GM23338 (cell line): ENCODE data around the gene LEMD2. TPM values are rescaled to one million over a fixed set of nuclear protein-coding genes. Genes with fewer than 3 reads are reported as not detected.

Experiments used
- ATAC-seq: fragments of 200-7000 bp; cut with Tn5 transposase; 3 replicates; pipeline ENCODE4 v1.9.1; 2020
- DNase-seq: peaks from one replicate; pipeline ENCODE4 v3.0.0-alpha.2; 2015; ENCODE audit warnings: low spot score
- H2AFZ ChIP-seq: fragments of 200-600 bp; sonication (generic); 2 replicates; pipeline ENCODE4 v1.8.0; 2016; ENCODE audit warnings: antibody characterized with exemption, mild to moderate bottlenecking, moderate library complexity
- H3F3A ChIP-seq: fragments of 200-600 bp; sonication (generic); replicated peaks from 2 replicates; pipeline ENCODE4 v1.8.0; 2017; ENCODE audit warnings: antibody characterized with exemption, mixed run types, low read depth
- H3K27ac ChIP-seq: fragments of 200-600 bp; sonication (generic); 2 replicates; pipeline ENCODE4 v1.6.1; 2016; ENCODE audit warnings: low read depth
- H3K27me3 ChIP-seq: fragments of 200-600 bp; sonication (generic); 2 replicates; pipeline ENCODE4 v1.8.0; 2016; ENCODE audit warnings: mild to moderate bottlenecking, mixed run types, moderate library complexity; ENCODE audit not compliant: insufficient read depth
- H3K36me3 ChIP-seq: fragments of 200-600 bp; sonication (generic); 2 replicates; pipeline ENCODE4 v1.8.0; 2016; ENCODE audit warnings: mild to moderate bottlenecking; ENCODE audit not compliant: insufficient read depth
- H3K4me1 ChIP-seq: fragments of 200-600 bp; sonication (generic); 2 replicates; pipeline ENCODE4 v1.8.0; 2016; ENCODE audit warnings: mild to moderate bottlenecking, moderate library complexity; ENCODE audit not compliant: insufficient read depth
- H3K4me2 ChIP-seq: fragments of 200-600 bp; sonication (generic); 2 replicates; pipeline ENCODE4 v1.7.1; 2017; ENCODE audit warnings: mixed run types
- H3K4me3 ChIP-seq: fragments of 200-600 bp; sonication (generic); 2 replicates; pipeline ENCODE4 v1.6.1; 2016; ENCODE audit warnings: mixed run types
- H3K79me2 ChIP-seq: fragments of 200-600 bp; sonication (generic); replicated peaks from 2 replicates; pipeline ENCODE4 v1.8.0; 2017; ENCODE audit warnings: mild to moderate bottlenecking; ENCODE audit not compliant: insufficient read depth
- H3K9me2 ChIP-seq: fragments of 200-600 bp; sonication (generic); 2 replicates; pipeline ENCODE4 v1.8.0; 2017; ENCODE audit not compliant: insufficient read depth
- H4K20me1 ChIP-seq: fragments of 200-600 bp; sonication (generic); replicated peaks from 2 replicates; pipeline ENCODE4 v1.8.0; 2017; ENCODE audit warnings: mild to moderate bottlenecking; ENCODE audit not compliant: insufficient read depth
- H3K27ac Mint-ChIP-seq: 2 replicates; pipeline ENCODE4 v1.8.0; 2020; ENCODE audit warnings: inconsistent platforms, mild to moderate bottlenecking, moderate library complexity, mixed read lengths
- H3K27me3 Mint-ChIP-seq: 3 replicates; pipeline ENCODE4 v1.8.0; 2022; ENCODE audit warnings: low read depth, mild to moderate bottlenecking, moderate library complexity, mixed read lengths, inconsistent platforms; ENCODE audit not compliant: insufficient read depth, poor library complexity
- H3K36me3 Mint-ChIP-seq: 3 replicates; pipeline ENCODE4 v1.8.0; 2021; ENCODE audit warnings: low read depth, mild to moderate bottlenecking, inconsistent platforms, moderate library complexity, mixed read lengths
- H3K4me1 Mint-ChIP-seq: 3 replicates; pipeline ENCODE4 v1.8.0; 2020; ENCODE audit warnings: mild to moderate bottlenecking, inconsistent platforms, mixed read lengths
- H3K4me3 Mint-ChIP-seq: 3 replicates; pipeline ENCODE4 v1.8.0; 2021; ENCODE audit warnings: moderate library complexity, mild to moderate bottlenecking, inconsistent platforms, mixed read lengths
- H3K9me3 Mint-ChIP-seq: 3 replicates; pipeline ENCODE4 v1.8.0; 2020; ENCODE audit warnings: moderate library complexity, mild to moderate bottlenecking, inconsistent platforms, mixed read lengths
- CREB1 ChIP-seq: fragments of 250-450 bp; sonication (Bioruptor Pico); IDR thresholded peaks from 2 replicates; pipeline ENCODE4 v1.5.0; 2020; ENCODE audit warnings: low read depth, mild to moderate bottlenecking, moderate library complexity
- EZH2phosphoT487 ChIP-seq: fragments of 200-600 bp; sonication (generic); IDR thresholded peaks from one replicate; pipeline ENCODE4 v1.8.1; 2018; ENCODE audit warnings: antibody characterized with exemption; ENCODE audit not compliant: unreplicated experiment
- JUNB ChIP-seq: IDR thresholded peaks from one replicate; pipeline ENCODE4 v1.6.1; 2016; ENCODE audit warnings: antibody characterized with exemption; ENCODE audit not compliant: unreplicated experiment
- STAT1 ChIP-seq: IDR thresholded peaks from one replicate; pipeline ENCODE4 v1.6.1; 2016; ENCODE audit warnings: antibody characterized with exemption; ENCODE audit not compliant: unreplicated experiment
- ZNF331 ChIP-seq: fragments of 250-450 bp; sonication (Bioruptor Pico); IDR thresholded peaks from 2 replicates; pipeline ENCODE4 v1.5.0; 2020; ENCODE audit warnings: low read depth, mild to moderate bottlenecking, moderate library complexity
- polyA plus RNA-seq: library from polyadenylated mRNA; unstranded; fragments of >200 nt; fragmentation: Nextera tagmentation; extraction: Ambion mirVana; gene quantifications from 2 replicates; pipeline ENCODE4 v1.2.1, GENCODE V29; 2016
- total RNA-seq: library from RNA; depleted of rRNA; stranded (reverse); fragments of >200 nt; shearing (Covaris generic); gene quantifications from 2 replicates; pipeline ENCODE4 v1.2.3, GENCODE V29; 2014
- TF ChIP-seq, protein P1 (sequence below), 2 experiments: fragments of 200-600 bp in 1 of 2; sonication (generic) in 1 of 2; conservative IDR thresholded peaks; 2 replicates each; pipeline versions ENCODE4 v1.5.1 to v1.6.1; 2016 to 2017; ENCODE audit warnings: antibody characterized with exemption in 2 of 2, low read depth in 2 of 2, mild to moderate bottlenecking in 2 of 2, moderate library complexity in 1 of 2
- TF ChIP-seq, protein P2 (sequence below): IDR thresholded peaks from 2 replicates; pipeline ENCODE4 v1.6.1; 2016; ENCODE audit warnings: antibody characterized with exemption

LEMD2 gene
- total and polyA plus RNA-seq, 2 experiments from 2014 or later: 28.6 to 64.7 TPM

DNA sequence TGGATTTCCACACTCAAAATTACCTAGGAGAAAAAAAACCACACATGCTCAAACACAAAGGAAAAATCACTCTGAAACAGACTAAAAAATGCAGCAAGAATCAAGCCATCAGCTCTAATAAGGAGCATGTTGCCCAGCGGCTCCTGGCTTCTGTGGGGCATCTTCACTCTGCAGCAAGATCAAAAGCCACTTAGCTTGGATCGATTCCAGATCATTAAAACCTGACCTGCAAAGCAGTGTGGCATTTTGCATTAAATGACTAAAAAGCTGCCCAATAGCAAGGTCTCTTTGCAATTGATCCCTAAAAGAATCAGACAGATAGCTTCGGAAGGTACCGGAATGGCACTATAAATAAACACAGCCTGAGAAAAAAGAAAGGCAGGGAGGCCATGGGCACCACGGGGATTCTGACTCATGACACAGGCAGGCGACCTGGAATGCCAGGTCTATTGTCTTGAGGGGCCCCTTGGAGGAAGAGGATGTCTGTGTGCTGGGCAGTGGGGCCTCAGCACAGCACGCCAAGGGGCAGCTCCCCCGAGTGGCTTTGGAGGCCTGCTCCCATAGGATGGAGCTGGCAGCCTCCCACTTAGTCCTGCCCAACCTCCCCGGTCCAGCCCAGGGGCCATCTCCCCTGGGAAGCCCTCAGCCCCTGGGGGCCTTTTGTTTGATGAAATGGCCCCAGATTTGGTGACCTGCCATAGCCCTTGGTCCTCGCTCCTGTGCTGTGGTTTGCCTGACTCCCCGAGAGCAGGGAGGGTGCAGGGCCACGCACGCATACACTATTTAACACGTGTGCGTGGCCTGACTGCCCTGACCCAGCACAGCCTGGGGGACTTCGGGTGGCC lies 7.6 kb downstream of the LEMD2 start (continued):
- TF ChIP-seq CREB1 (CRISPR knock-in tag) (peak; percentile 46; the same call in 1 of the 2 replicates), EZH2phosphoT487 (no peak)
- TF ChIP-seq, protein P1, sequence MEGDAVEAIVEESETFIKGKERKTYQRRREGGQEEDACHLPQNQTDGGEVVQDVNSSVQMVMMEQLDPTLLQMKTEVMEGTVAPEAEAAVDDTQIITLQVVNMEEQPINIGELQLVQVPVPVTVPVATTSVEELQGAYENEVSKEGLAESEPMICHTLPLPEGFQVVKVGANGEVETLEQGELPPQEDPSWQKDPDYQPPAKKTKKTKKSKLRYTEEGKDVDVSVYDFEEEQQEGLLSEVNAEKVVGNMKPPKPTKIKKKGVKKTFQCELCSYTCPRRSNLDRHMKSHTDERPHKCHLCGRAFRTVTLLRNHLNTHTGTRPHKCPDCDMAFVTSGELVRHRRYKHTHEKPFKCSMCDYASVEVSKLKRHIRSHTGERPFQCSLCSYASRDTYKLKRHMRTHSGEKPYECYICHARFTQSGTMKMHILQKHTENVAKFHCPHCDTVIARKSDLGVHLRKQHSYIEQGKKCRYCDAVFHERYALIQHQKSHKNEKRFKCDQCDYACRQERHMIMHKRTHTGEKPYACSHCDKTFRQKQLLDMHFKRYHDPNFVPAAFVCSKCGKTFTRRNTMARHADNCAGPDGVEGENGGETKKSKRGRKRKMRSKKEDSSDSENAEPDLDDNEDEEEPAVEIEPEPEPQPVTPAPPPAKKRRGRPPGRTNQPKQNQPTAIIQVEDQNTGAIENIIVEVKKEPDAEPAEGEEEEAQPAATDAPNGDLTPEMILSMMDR (conservative IDR thresholded peaks at IDR 0.05; ENCODE audit: low read depth in 2 of 2): no peak

DNA sequence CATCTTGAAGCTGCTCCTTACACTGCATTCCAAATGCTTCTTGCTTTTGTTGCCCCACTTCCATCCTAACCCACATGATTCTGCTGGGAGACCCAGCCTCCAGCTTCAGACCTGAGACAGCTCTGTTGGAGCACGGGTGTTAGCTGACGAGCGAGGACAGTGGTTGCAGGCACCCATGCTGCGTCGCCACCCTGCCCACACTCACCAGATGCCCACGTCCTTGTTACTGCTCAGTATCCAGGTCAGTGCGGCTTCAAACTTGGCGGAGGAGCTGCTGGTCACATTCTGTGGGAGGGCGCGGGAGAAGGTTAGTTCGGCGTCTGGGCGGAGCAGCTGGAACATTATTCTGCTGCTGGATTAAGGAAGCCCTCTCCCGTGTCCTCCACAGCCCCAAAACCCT lies 9.0 kb downstream of the LEMD2 start:
- Mint-ChIP-seq H3K4me3 (no peak overlapping the region; the same call in 2 of the 3 replicates), H3K36me3 (peaks cover 87% of the 10 kb centered on the region), H3K27ac (peak overlapping the region; percentile 95), H3K27me3 (peaks cover 12% of the 10 kb centered on the region), H3K4me1 (peaks cover 53% of the 10 kb centered on the region), H3K9me3 (no peaks in the 10 kb centered on the region)
- Histone ChIP-seq H3K79me2 (peaks cover 2% of the 10 kb centered on the region), H3F3A (no peaks in the 10 kb centered on the region; the same call in 1 of the 2 replicates), H2AFZ (no peak overlapping the region), H4K20me1 (peaks cover 3% of the 10 kb centered on the region; the same call in 1 of the 2 replicates), H3K9me2 (no peaks in the 10 kb centered on the region), H3K36me3 (peaks cover 24% of the 10 kb centered on the region), H3K27ac (peak overlapping the region; percentile 61), H3K27me3 (no peaks in the 10 kb centered on the region), H3K4me2 (no peak overlapping the region), H3K4me3 (no peak overlapping the region), H3K4me1 (peaks cover 38% of the 10 kb centered on the region)
- DNase-seq: no peak
- no peak for ATAC-seq
- no peak for TF ChIP-seq JUNB
- no peak for TF ChIP-seq STAT1
- TF ChIP-seq, protein P2, sequence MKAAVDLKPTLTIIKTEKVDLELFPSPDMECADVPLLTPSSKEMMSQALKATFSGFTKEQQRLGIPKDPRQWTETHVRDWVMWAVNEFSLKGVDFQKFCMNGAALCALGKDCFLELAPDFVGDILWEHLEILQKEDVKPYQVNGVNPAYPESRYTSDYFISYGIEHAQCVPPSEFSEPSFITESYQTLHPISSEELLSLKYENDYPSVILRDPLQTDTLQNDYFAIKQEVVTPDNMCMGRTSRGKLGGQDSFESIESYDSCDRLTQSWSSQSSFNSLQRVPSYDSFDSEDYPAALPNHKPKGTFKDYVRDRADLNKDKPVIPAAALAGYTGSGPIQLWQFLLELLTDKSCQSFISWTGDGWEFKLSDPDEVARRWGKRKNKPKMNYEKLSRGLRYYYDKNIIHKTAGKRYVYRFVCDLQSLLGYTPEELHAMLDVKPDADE: no peak
- no peak for TF ChIP-seq CREB1 (CRISPR knock-in tag)
- TF ChIP-seq, protein P1 (conservative IDR thresholded peaks at IDR 0.05; ENCODE audit: low read depth in 2 of 2): no peak
- TF ChIP-seq ZNF331 (CRISPR knock-in tag): no peak
